Mesenchymal stem cell (in vitro differentiated cells and primary cell): ENCODE results near the gene PTPRN2.

Source experiments
- DNase-seq: peaks from one replicate; pipeline ENCODE4 v3.0.0-alpha.2; 2013
- H2AFZ ChIP-seq: one replicate; pipeline ENCODE4 v1.6.1; 2013; ENCODE audit warnings: low read depth, mild to moderate bottlenecking, control low read depth, inconsistent platforms, low read length, moderate library complexity
- H2AK5ac ChIP-seq: 2 replicates; pipeline ENCODE4 v1.6.1; 2013; ENCODE audit warnings: low read length, moderate library complexity, mild to moderate bottlenecking, inconsistent platforms; ENCODE audit not compliant: severe bottlenecking
- H2BK120ac ChIP-seq: one replicate; pipeline ENCODE4 v1.6.1; 2013; ENCODE audit warnings: low read depth, mild to moderate bottlenecking, inconsistent platforms, low read length, moderate library complexity
- H2BK12ac ChIP-seq, 2 experiments: one replicate each; pipeline ENCODE4 v1.6.1; 2013; ENCODE audit warnings: inconsistent platforms in 2 of 2, low read length in 2 of 2, mild to moderate bottlenecking in 2 of 2, moderate library complexity in 2 of 2, control low read depth in 1 of 2
- H2BK15ac ChIP-seq: one replicate; pipeline ENCODE4 v1.6.1; 2013; ENCODE audit warnings: mild to moderate bottlenecking, low read depth, inconsistent platforms; ENCODE audit not compliant: poor library complexity, severe bottlenecking
- H2BK5ac ChIP-seq: 2 replicates; pipeline ENCODE4 v1.6.1; 2013; ENCODE audit warnings: low read depth, mild to moderate bottlenecking, low read length, control low read depth, inconsistent platforms; ENCODE audit not compliant: poor library complexity, severe bottlenecking
- H3K14ac ChIP-seq, 2 experiments: one replicate each; pipeline ENCODE4 v1.6.1; 2013; ENCODE audit warnings: inconsistent platforms in 2 of 2, low read length in 2 of 2, control low read depth in 1 of 2, mild to moderate bottlenecking in 1 of 2, moderate library complexity in 1 of 2
- H3K18ac ChIP-seq, 2 experiments: one replicate each; pipeline ENCODE4 v1.6.1; 2013; ENCODE audit warnings: inconsistent platforms in 2 of 2, low read length in 2 of 2, control low read depth in 1 of 2, low read depth in 1 of 2, mild to moderate bottlenecking in 1 of 2
- H3K23ac ChIP-seq, 2 experiments: one replicate each; pipeline ENCODE4 v1.6.1; 2013; ENCODE audit warnings: inconsistent platforms in 2 of 2, low read length in 2 of 2, mild to moderate bottlenecking in 2 of 2, moderate library complexity in 2 of 2, control low read depth in 1 of 2
- H3K27ac ChIP-seq: 2 replicates; pipeline ENCODE4 v1.5.1; 2013; ENCODE audit warnings: mild to moderate bottlenecking, moderate library complexity, low read length, control low read depth, inconsistent platforms; ENCODE audit not compliant: poor library complexity, severe bottlenecking
- H3K27me3 ChIP-seq, 2 experiments: 2 replicates each; pipeline versions ENCODE4 v1.6.1 to v1.7.0; 2013; ENCODE audit warnings: low read length in 2 of 2, mild to moderate bottlenecking in 2 of 2, moderate library complexity in 2 of 2, control low read depth in 1 of 2, inconsistent platforms in 1 of 2; ENCODE audit not compliant: control insufficient read depth in 1 of 2, insufficient read depth in 1 of 2
- H3K36me3 ChIP-seq, 2 experiments: 2 replicates each; pipeline versions ENCODE4 v1.6.1 to v1.7.0; 2013; ENCODE audit warnings: low read length in 2 of 2, control low read depth in 1 of 2, inconsistent platforms in 1 of 2, low read depth in 1 of 2, mild to moderate bottlenecking in 1 of 2; ENCODE audit not compliant: insufficient read depth in 2 of 2, control insufficient read depth in 1 of 2
- H3K4ac ChIP-seq, 2 experiments: one replicate each; pipeline ENCODE4 v1.6.1; 2013; ENCODE audit warnings: inconsistent platforms in 2 of 2, low read length in 2 of 2, mild to moderate bottlenecking in 2 of 2, moderate library complexity in 2 of 2, control low read depth in 1 of 2, low read depth in 1 of 2
- H3K4me1 ChIP-seq: 2 replicates; pipeline ENCODE4 v1.6.1; 2013; ENCODE audit warnings: low read depth, low read length, control low read depth; ENCODE audit not compliant: control insufficient read depth, insufficient read depth
- H3K4me2 ChIP-seq: 2 replicates; pipeline ENCODE4 v1.6.1; 2013; ENCODE audit warnings: low read length, mild to moderate bottlenecking, inconsistent platforms; ENCODE audit not compliant: poor library complexity, severe bottlenecking
- H3K4me3 ChIP-seq, 2 experiments: 2 replicates each; pipeline versions ENCODE4 v1.5.1 to v1.7.0; 2013; ENCODE audit warnings: low read length in 2 of 2, mild to moderate bottlenecking in 2 of 2, control low read depth in 1 of 2, low read depth in 1 of 2; ENCODE audit not compliant: insufficient read depth in 1 of 2
- H3K79me1 ChIP-seq: replicated peaks from 2 replicates; pipeline ENCODE4 v1.6.1; 2013; ENCODE audit warnings: mild to moderate bottlenecking, control low read depth, low read length, inconsistent platforms; ENCODE audit not compliant: poor library complexity, severe bottlenecking
- H3K9ac ChIP-seq: 2 replicates; pipeline ENCODE4 v1.7.0; 2013; ENCODE audit warnings: mild to moderate bottlenecking, low read length, moderate library complexity
- H3K9me3 ChIP-seq: 2 replicates; pipeline ENCODE4 v1.7.0; 2013; ENCODE audit warnings: mild to moderate bottlenecking, low read length; ENCODE audit not compliant: control insufficient read depth
- H4K8ac ChIP-seq: one replicate; pipeline ENCODE4 v1.6.1; 2013; ENCODE audit warnings: inconsistent platforms, mild to moderate bottlenecking, low read length, moderate library complexity
- H4K91ac ChIP-seq: one replicate; pipeline ENCODE4 v1.6.1; 2013; ENCODE audit warnings: mild to moderate bottlenecking, low read length, inconsistent platforms
- WGBS: methylation state at CpG from one replicate; pipeline ENCODE4 v1.1.7; 2013; ENCODE audit warnings: mixed read lengths; 5-methylcytosine and 5-hydroxymethylcytosine counted together

Gene PTPRN2

GRCh38 chr7:158368449-158368848 lies 219.2 kb downstream of the PTPRN2 start:
- H3K4me3 ChIP-seq = no peak overlapping the region
- H3K14ac ChIP-seq = no peak overlapping the region
- H2AK5ac ChIP-seq = no peak overlapping the region
- no peak overlapping the region for H3K4me2 ChIP-seq
- H3K27me3 ChIP-seq = no peaks in the 10 kb centered on the region
- H3K79me1 ChIP-seq = no peaks in the 10 kb centered on the region
- no peak overlapping the region for H4K8ac ChIP-seq
- H3K23ac ChIP-seq = no peak overlapping the region
- no peak overlapping the region for H3K27ac ChIP-seq
- no peak overlapping the region for H2BK15ac ChIP-seq
- no peak overlapping the region for H2BK120ac ChIP-seq
- no peaks in the 10 kb centered on the region for H3K4me1 ChIP-seq
- whole genome bisulfite sequencing = 56% methylated on average over 6 of the region's 7 CpGs
- peaks cover 3% of the 10 kb centered on the region for H3K9me3 ChIP-seq
- H2AFZ ChIP-seq = no peak overlapping the region
- no peak overlapping the region for H3K4ac ChIP-seq
- H3K18ac ChIP-seq = no peak overlapping the region
- no peak overlapping the region for H4K91ac ChIP-seq
- no peak overlapping the region for H3K9ac ChIP-seq
- no peak overlapping the region for H2BK12ac ChIP-seq
- no peak for DNase-seq
- no peaks in the 10 kb centered on the region for H3K36me3 ChIP-seq
- no peak overlapping the region for H2BK5ac ChIP-seq

DNA sequence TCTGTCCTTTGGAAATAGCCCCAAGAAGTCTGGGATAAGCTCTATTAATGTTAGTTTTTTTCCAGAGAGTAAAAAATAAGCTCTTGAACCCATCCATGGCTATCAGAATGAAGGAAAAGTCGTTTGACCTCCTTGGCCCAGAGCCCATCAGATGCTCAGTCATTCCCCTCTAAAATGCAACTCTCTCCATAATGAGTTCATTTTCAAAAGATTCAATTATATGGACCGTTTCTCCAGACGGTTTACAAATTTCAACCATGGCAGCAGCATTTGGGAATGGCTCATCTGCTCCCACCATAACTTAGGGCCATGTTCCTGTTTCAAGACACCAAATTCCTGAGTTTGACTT lies 220.0 kb downstream of the PTPRN2 start:
- no peak overlapping the region for H2AK5ac ChIP-seq
- WGBS = 50% methylated on average over 3 of the region's 3 CpGs
- H2BK5ac ChIP-seq = no peak overlapping the region
- no peak overlapping the region for H3K9ac ChIP-seq
- no peak overlapping the region for H3K14ac ChIP-seq
- no peak overlapping the region for H2BK15ac ChIP-seq
- H3K18ac ChIP-seq = no peak overlapping the region
- peaks cover 4% of the 10 kb centered on the region for H3K9me3 ChIP-seq
- H2BK12ac ChIP-seq = no peak overlapping the region
- H3K4me3 ChIP-seq = no peak overlapping the region
- H3K79me1 ChIP-seq = no peaks in the 10 kb centered on the region
- H3K4me1 ChIP-seq = no peaks in the 10 kb centered on the region
- H3K36me3 ChIP-seq = no peaks in the 10 kb centered on the region
- no peak for DNase-seq
- H3K27ac ChIP-seq = no peak overlapping the region
- H4K91ac ChIP-seq = no peak overlapping the region
- H2AFZ ChIP-seq = no peak overlapping the region
- H3K23ac ChIP-seq = no peak overlapping the region
- no peak overlapping the region for H4K8ac ChIP-seq
- no peak overlapping the region for H2BK120ac ChIP-seq
- no peaks in the 10 kb centered on the region for H3K27me3 ChIP-seq
- no peak overlapping the region for H3K4me2 ChIP-seq
- H3K4ac ChIP-seq = no peak overlapping the region

DNA sequence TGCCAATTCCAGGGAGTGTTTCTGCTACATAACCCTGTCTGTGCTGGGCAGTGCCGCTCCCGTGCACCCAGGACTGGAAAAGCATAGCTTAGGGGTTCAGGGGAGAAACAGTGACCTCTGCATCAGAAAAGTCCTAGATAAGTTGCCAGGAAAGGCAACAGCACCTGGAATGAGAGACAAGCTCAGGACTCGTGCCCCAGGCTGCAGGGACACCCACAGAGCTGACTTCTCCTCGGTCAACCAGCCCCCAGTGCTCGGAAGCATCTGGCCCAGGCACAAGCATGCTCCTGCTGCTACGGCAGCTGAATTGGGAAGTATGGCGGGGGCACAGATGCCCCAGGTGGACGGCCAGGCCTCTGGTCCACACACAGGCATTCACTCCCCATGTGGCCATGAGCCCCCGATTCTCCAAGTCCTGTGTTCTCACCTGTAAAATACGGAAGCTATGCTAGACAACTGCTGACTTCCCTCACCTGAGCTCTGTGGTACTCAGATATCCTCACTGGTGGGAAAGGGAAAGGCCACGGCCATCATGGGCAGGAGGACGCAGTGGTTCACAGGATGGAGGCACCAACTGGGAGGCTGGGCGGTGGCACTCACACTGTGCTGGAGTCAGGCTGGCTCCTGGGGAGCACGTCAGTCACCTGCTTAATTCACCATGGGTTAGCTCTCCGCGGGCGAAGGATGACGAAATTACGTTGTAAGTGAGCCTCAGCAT lies 220.5 kb downstream of the PTPRN2 start:
- Histone ChIP-seq H2BK120ac (no peak overlapping the region), H3K4me3 (no peak overlapping the region), H2AK5ac (no peak overlapping the region), H3K27ac (no peak overlapping the region), H3K36me3 (no peaks in the 10 kb centered on the region), H3K4me2 (no peak overlapping the region), H3K9me3 (peaks cover 4% of the 10 kb centered on the region), H3K27me3 (no peaks in the 10 kb centered on the region), H3K14ac (no peak overlapping the region), H2BK5ac (no peak overlapping the region), H2BK12ac (no peak overlapping the region), H3K18ac (no peak overlapping the region), H4K8ac (no peak overlapping the region), H3K4me1 (no peaks in the 10 kb centered on the region), H2AFZ (no peak overlapping the region), H2BK15ac (no peak overlapping the region), H3K9ac (no peak overlapping the region), H4K91ac (no peak overlapping the region), H3K23ac (no peak overlapping the region), H3K79me1 (no peaks in the 10 kb centered on the region), H3K4ac (no peak overlapping the region)
- DNase-seq = no peak
- 80% methylated on average over 18 of the region's 19 CpGs for WGBS

GRCh38 chr7:158366346-158366745 lies 221.3 kb downstream of the PTPRN2 start:
- H3K4me1 ChIP-seq = no peaks in the 10 kb centered on the region
- H2BK12ac ChIP-seq = no peak overlapping the region
- no peak overlapping the region for H3K14ac ChIP-seq
- peaks cover 4% of the 10 kb centered on the region for H3K9me3 ChIP-seq
- no peak overlapping the region for H3K4me2 ChIP-seq
- H3K27me3 ChIP-seq = no peaks in the 10 kb centered on the region
- no peaks in the 10 kb centered on the region for H3K79me1 ChIP-seq
- DNase-seq = no peak
- no peak overlapping the region for H2BK120ac ChIP-seq
- no peaks in the 10 kb centered on the region for H3K36me3 ChIP-seq
- no peak overlapping the region for H2BK15ac ChIP-seq
- no peak overlapping the region for H2AK5ac ChIP-seq
- H4K8ac ChIP-seq = no peak overlapping the region
- no peak overlapping the region for H2AFZ ChIP-seq
- H2BK5ac ChIP-seq = no peak overlapping the region
- H3K4me3 ChIP-seq = no peak overlapping the region
- H3K23ac ChIP-seq = no peak overlapping the region
- H4K91ac ChIP-seq = no peak overlapping the region
- WGBS = 83% methylated on average over 19 of the region's 19 CpGs
- no peak overlapping the region for H3K9ac ChIP-seq
- no peak overlapping the region for H3K18ac ChIP-seq
- no peak overlapping the region for H3K4ac ChIP-seq
- no peak overlapping the region for H3K27ac ChIP-seq
